Dermis lymphatic vessel endothelial cell (primary cell): ENCODE results near the gene RPL36AL. TPM values are rescaled to one million over a fixed set of nuclear protein-coding genes. Genes with fewer than 3 reads are reported as not detected.

Experiments
- total RNA-seq: library from RNA; depleted of rRNA; stranded (reverse); fragments of >200 nt; gene quantifications from 2 replicates; pipeline ENCODE4 v1.2.1, GENCODE V29; 2014

RPL36AL gene
- 271 and 341 TPM in 2 replicates for total RNA-seq

DNA sequence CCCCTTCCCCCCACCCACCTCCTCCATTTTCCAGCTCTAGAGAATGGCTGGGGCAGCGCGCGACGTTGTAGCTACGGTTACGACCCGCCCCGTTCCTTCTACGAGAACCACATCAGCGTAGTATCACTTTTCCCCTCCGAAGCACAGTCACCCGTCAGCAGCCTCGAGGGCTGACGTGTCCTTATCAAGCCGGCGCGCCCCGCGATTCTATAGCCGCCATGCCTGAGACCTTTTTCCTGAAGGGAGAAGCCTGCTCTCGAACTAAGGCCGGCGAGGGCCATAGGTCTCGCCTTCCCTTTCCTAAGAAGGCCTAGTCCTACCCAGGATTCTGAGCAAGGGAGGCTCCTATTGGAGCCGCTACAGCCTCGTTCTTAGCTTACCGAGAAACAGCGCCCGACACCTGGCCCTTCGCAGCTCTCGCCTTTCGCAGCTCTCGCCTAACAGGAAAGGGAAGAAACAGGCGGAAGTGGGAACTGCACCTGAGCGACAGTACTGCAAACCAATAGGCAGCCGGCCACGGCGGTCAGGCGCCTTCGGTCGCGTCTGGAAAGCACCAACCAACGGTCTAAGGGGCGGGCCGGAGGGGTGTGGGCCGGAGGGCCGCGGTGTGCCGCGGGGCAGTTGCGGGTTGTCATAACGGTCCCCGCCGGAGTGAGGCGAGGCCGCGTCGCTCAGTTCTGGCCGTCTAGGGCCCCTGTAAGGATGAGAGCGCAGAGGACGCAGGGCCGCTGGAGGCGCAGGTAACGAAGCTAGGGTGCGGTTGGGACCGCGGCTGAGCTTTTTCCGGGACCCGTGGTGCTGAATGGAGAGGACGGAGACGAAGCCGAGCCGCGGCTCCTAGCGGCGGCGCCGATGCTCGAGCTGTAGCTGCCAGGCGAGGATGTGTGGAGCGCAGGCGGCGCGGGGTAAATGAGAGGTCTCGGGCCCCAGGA is at the start of gene RPL36AL, which contains the start of gene MGAT2:
Gene RPL36AL (minus strand): TSS at position 445 of the 932 bp plus-strand sequence. CDS start 1,522 bp downstream, outside the sequence.
Gene MGAT2 (plus strand): TSS at position 618 of the 932 bp plus-strand sequence. CDS start 470 bp downstream, outside the sequence.

GRCh38 chr14:49634547-49635334 is 14.3 kb upstream of the RPL36AL start, which contains the start of gene DNAAF2:
Gene DNAAF2 (minus strand): TSS chr14:49635244. CDS start chr14:49635149, 95 bp downstream.

GRCh38 chr14:49598485-49599300 is 21.7 kb downstream of the RPL36AL start, which contains the start of gene LRR1:
Gene LRR1 (plus strand): TSS chr14:49598940. CDS start chr14:49599021, 81 bp downstream.

DNA sequence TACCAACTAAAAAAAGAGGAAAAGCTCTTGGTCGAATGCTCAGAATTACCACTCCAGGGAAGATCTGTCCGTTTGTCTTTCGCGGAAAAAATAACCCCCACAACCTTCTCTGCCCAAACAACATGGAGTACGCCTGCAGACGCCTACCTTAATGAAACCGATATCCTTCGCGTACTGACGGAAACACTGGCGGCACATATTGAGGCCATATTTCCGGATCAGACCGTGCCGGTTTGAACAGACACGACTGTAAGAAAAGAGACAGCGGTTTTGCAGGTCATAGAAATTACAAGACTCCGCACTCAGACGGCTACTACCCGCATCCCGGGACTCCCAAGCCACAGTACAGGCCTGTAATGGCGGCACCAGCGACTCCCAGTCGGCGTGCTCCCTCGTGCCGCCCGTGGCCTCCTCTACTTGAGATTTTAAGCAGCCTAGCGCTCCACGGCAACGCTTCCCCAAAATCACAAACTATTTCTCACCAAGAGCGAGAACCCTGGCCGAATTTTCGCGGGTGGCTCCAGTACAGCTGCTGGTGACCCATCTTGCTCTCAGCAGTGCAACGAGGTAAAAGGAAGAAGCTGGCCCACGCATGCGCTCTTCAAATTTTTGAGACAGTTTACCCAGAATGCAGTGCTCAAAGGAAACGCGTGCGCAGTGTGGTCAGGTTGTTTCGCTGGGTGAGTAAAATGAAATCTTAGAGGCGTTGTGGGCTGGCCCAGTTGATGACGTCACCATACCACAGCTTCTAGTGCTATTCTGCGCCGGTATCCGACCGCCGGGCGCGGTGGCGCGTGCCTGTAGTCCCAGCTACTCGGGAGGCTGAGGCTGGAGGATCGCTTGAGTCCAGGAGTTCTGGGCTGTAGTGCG is 34.4 kb downstream of the RPL36AL start, which contains the start of gene RPS29:
Gene RPS29 (minus strand): TSS at position 578 of the 870 bp plus-strand sequence. CDS start 34 bp downstream, at position 544.

Other genes starting within 250 kb of the RPL36AL start
- 1,774 and 3,071 TPM in 2 replicates for gene RPS29, start 34.2 kb downstream of the RPL36AL start, total RNA-seq
- gene LRR1, start 21.7 kb downstream of the RPL36AL start, total RNA-seq, result 12.4 and 12.9 TPM in 2 replicates
- 53.7 and 63.3 TPM in 2 replicates for gene MGAT2, start 173 bp upstream of the RPL36AL start, total RNA-seq
- gene DNAAF2, start 14.6 kb upstream of the RPL36AL start, total RNA-seq, result 9.0 and 10.7 TPM in 2 replicates
- gene POLE2, start 67.6 kb upstream of the RPL36AL start, total RNA-seq, result 3.4 and 4.2 TPM in 2 replicates
- 2.6 and 3.6 TPM in 2 replicates for gene KLHDC1, start 72.5 kb upstream of the RPL36AL start, total RNA-seq
- 87.9 and 91.1 TPM in 2 replicates for gene KLHDC2, start 147.5 kb upstream of the RPL36AL start, total RNA-seq
- gene NEMF, start 232.2 kb upstream of the RPL36AL start, total RNA-seq, result 54.2 and 64.0 TPM in 2 replicates